CD4-positive, alpha-beta T cell treated with Interleukin-4 for 4 hours (primary cell): ENCODE data around the gene SDHB.
"Not testable (repeated sequence)": the region's sequence is repeated elsewhere in the genome, so short reads cannot be mapped to it uniquely, and the experiment has no call there.

Experiments
- DNase-seq: peaks from one replicate; pipeline ENCODE4 v3.0.0-alpha.2; 2020

SDHB gene

GRCh38 chr1:17071794-17072193 lies 18.0 kb upstream of the SDHB start:
- no peak for DNase-seq

GRCh38 chr1:17070163-17070525 lies 16.3 kb upstream of the SDHB start:
- no peak for DNase-seq

- no peak for DNase-seq
These were observed 15.8 kb upstream of the SDHB start for GRCh38 chr1:17069452-17070162.

GRCh38 chr1:17068789-17069188 lies 15.0 kb upstream of the SDHB start:
- DNase-seq: no peak

- DNase-seq: no peak
These were observed 13.8 kb upstream of the SDHB start for GRCh38 chr1:17067465-17068240.

GRCh38 chr1:17067069-17067426 lies 13.2 kb upstream of the SDHB start:
- DNase-seq: no peak

- DNase-seq: no peak
These were observed 12.7 kb upstream of the SDHB start for GRCh38 chr1:17066361-17067068.

GRCh38 chr1:17065666-17066065 lies 11.8 kb upstream of the SDHB start:
- no peak for DNase-seq

- not testable (repeated sequence) for DNase-seq
These were observed 8.9 kb upstream of the SDHB start for GRCh38 chr1:17062751-17063150.

GRCh38 chr1:17061892-17062291 lies 8.1 kb upstream of the SDHB start:
- DNase-seq: no peak

- no peak for DNase-seq
These were observed 7.7 kb upstream of the SDHB start for GRCh38 chr1:17061486-17061885.

- no peak for DNase-seq
These were observed 6.5 kb upstream of the SDHB start for GRCh38 chr1:17060306-17060749.

GRCh38 chr1:17059391-17060305 lies 5.8 kb upstream of the SDHB start:
- peak; percentile 31 for DNase-seq

- no peak for DNase-seq
These were observed 2.7 kb upstream of the SDHB start for GRCh38 chr1:17056551-17056950.

- DNase-seq: no peak
These were observed 2.0 kb upstream of the SDHB start for GRCh38 chr1:17055801-17056200.

GRCh38 chr1:17053086-17053684 lies 647 bp downstream of the SDHB start:
- no peak for DNase-seq

GRCh38 chr1:17052641-17053040 lies 1.2 kb downstream of the SDHB start:
- no peak for DNase-seq

GRCh38 chr1:17052038-17052437 lies 1.8 kb downstream of the SDHB start:
- DNase-seq: no peak

GRCh38 chr1:17047924-17048323 lies 5.9 kb downstream of the SDHB start:
- no peak for DNase-seq

- DNase-seq: no peak
These were observed 7.5 kb downstream of the SDHB start for GRCh38 chr1:17046334-17046657.

- peak; percentile 43 for DNase-seq
These were observed 8.0 kb downstream of the SDHB start for GRCh38 chr1:17045634-17046333.

- DNase-seq: no peak
These were observed 8.7 kb downstream of the SDHB start for GRCh38 chr1:17045150-17045549.
